CD14-positive monocyte (primary cell): ENCODE results near the gene BTN2A1. TPM values are rescaled to one million over a fixed set of nuclear protein-coding genes. Genes with fewer than 3 reads are reported as not detected.

Source experiments
- DNase-seq, 3 donors: peaks; one replicate each; pipeline ENCODE4 v3.0.0-alpha.2; 2011 to 2022
- H2AFZ ChIP-seq: 2 replicates; pipeline ENCODE4 v1.6.0; 2012; ENCODE audit warnings: mild to moderate bottlenecking, low read depth, low read length, inconsistent platforms; ENCODE audit not compliant: insufficient read depth, poor library complexity, severe bottlenecking
- H3K27ac ChIP-seq, 2 donors: 1 replicate in 1 of 2; 2 replicates in 1 of 2; pipeline ENCODE4 v1.5.1; 2012 to 2013; ENCODE audit warnings: low read length in 2 of 2, control low read depth in 1 of 2, inconsistent platforms in 1 of 2, low read depth in 1 of 2, mild to moderate bottlenecking in 1 of 2
- H3K27me3 ChIP-seq, 2 donors: one replicate each; pipeline versions ENCODE4 v1.6.0 to v1.6.1; 2011 to 2013; ENCODE audit warnings: low read length in 2 of 2; ENCODE audit not compliant: control insufficient read depth in 2 of 2, insufficient read depth in 2 of 2
- H3K36me3 ChIP-seq, 2 donors: replicated peaks in 1 of 2; 1 replicate in 1 of 2; 2 replicates in 1 of 2; pipeline versions ENCODE4 v1.5.1 to v1.6.1; 2012 to 2013; ENCODE audit warnings: low read length in 2 of 2, control low read depth in 1 of 2, inconsistent platforms in 1 of 2, mild to moderate bottlenecking in 1 of 2; ENCODE audit not compliant: insufficient read depth in 2 of 2, control insufficient read depth in 1 of 2
- H3K4me1 ChIP-seq, 2 donors: 1 replicate in 1 of 2; 2 replicates in 1 of 2; pipeline versions ENCODE4 v1.5.1 to v1.6.1; 2012 to 2013; ENCODE audit warnings: low read length in 2 of 2, control low read depth in 1 of 2, inconsistent platforms in 1 of 2, mild to moderate bottlenecking in 1 of 2, moderate library complexity in 1 of 2; ENCODE audit not compliant: insufficient read depth in 2 of 2, control insufficient read depth in 1 of 2
- H3K4me2 ChIP-seq: replicated peaks from 2 replicates; pipeline ENCODE3; 2012; ENCODE audit warnings: low read length, moderate library complexity, mild to moderate bottlenecking; ENCODE audit not compliant: poor library complexity, severe bottlenecking; ENCODE audit errors: extremely low read depth
- H3K4me3 ChIP-seq, 3 experiments: fragments of 200-600 bp in 1 of 3; sonication (generic) in 1 of 3; replicated peaks in 1 of 3; 1 replicate in 2 of 3; 2 replicates in 1 of 3; pipeline ENCODE4 v1.5.1; 2011 to 2013; ENCODE audit warnings: low read length in 3 of 3, mild to moderate bottlenecking in 3 of 3, control low read depth in 2 of 3, low read depth in 2 of 3, inconsistent platforms in 1 of 3, moderate library complexity in 1 of 3
- H3K79me2 ChIP-seq: 2 replicates; pipeline ENCODE4 v1.6.0; 2012; ENCODE audit warnings: mild to moderate bottlenecking, control low read depth, inconsistent platforms, low read length, moderate library complexity; ENCODE audit not compliant: insufficient read depth
- H3K9ac ChIP-seq: 2 replicates; pipeline ENCODE4 v1.6.0; 2017; ENCODE audit warnings: low read length, mild to moderate bottlenecking; ENCODE audit not compliant: insufficient read depth, poor library complexity, severe bottlenecking
- H3K9me3 ChIP-seq, 2 donors: replicated peaks in 1 of 2; 1 replicate in 1 of 2; 2 replicates in 1 of 2; pipeline versions ENCODE4 v1.5.1 to v1.6.1; 2012 to 2013; ENCODE audit warnings: low read length in 2 of 2, control low read depth in 1 of 2; ENCODE audit not compliant: control insufficient read depth in 1 of 2, insufficient read depth in 1 of 2
- H4K20me1 ChIP-seq: 2 replicates; pipeline ENCODE4 v1.6.0; 2012; ENCODE audit warnings: mild to moderate bottlenecking, low read length, control low read depth, moderate library complexity; ENCODE audit not compliant: insufficient read depth
- H3K27ac Mint-ChIP-seq, 7 donors: one replicate each; pipeline ENCODE4 v1.8.0; 2020; ENCODE audit warnings: mild to moderate bottlenecking in 7 of 7, mixed read lengths in 7 of 7, moderate library complexity in 6 of 7, inconsistent platforms in 2 of 7
- H3K27me3 Mint-ChIP-seq, 3 donors: one replicate each; pipeline ENCODE4 v1.8.0; 2021 to 2022; ENCODE audit warnings: low read depth in 3 of 3, mild to moderate bottlenecking in 3 of 3, mixed read lengths in 3 of 3, moderate library complexity in 3 of 3, inconsistent platforms in 1 of 3
- H3K36me3 Mint-ChIP-seq, 2 donors: one replicate each; pipeline ENCODE4 v1.8.0; 2020; ENCODE audit warnings: mixed read lengths in 2 of 2, inconsistent platforms in 1 of 2, mild to moderate bottlenecking in 1 of 2
- H3K4me1 Mint-ChIP-seq: one replicate; pipeline ENCODE4 v1.8.0; 2020; ENCODE audit warnings: mild to moderate bottlenecking, mixed read lengths
- H3K4me3 Mint-ChIP-seq, 2 donors: one replicate each; pipeline ENCODE4 v1.8.0; 2020; ENCODE audit warnings: mild to moderate bottlenecking in 2 of 2, mixed read lengths in 2 of 2, moderate library complexity in 1 of 2
- H3K9me3 Mint-ChIP-seq, 7 donors: one replicate each; pipeline ENCODE4 v1.8.0; 2020 to 2022; ENCODE audit warnings: mixed read lengths in 7 of 7, mild to moderate bottlenecking in 6 of 7, moderate library complexity in 6 of 7, inconsistent platforms in 2 of 7
- CTCF ChIP-seq: fragments of 200-600 bp; IDR thresholded peaks from one replicate; pipeline ENCODE4 v1.8.0; 2022; ENCODE audit warnings: antibody characterized with exemption, mild to moderate bottlenecking
- WGBS: methylation state at CpG from one replicate; pipeline ENCODE4 v1.1.5; 2013; ENCODE audit warnings: missing lambda C conversion rate; ENCODE audit not compliant: insufficient coverage; 5-methylcytosine and 5-hydroxymethylcytosine counted together
- intact Hi-C, 2 donors: fragments of 100-400 bp; cut with micrococcal nuclease; formaldehyde crosslinking; loops; one replicate each; pipeline versions ENCODE4 v1.15.0 to v1.15.1; 2023
- polyA plus RNA-seq, 3 donors: library from polyadenylated mRNA; depleted of rRNA in 1 of 3; unstranded in 2 of 3; stranded (reverse) in 1 of 3; fragments of 300-500 nt in 2 of 3; fragments of >200 nt in 1 of 3; fragmentation: Illumina TruSeq in 2 of 3; gene quantifications; 1 replicate in 2 of 3; 2 replicates in 1 of 3; pipeline ENCODE4 v1.2.3, GENCODE V29; 2012 to 2021

BTN2A1 gene
- polyA plus RNA-seq, 3 donors: 4.3 to 66.4 (median 10.8) TPM

GRCh38 chr6:26472549-26473290 is 15.0 kb downstream of the BTN2A1 start:
- peaks cover 58% of the 10 kb centered on the region for H3K4me1 Mint-ChIP-seq
- peaks cover 4 to 10% (median 6%) of the 10 kb centered on the region in 7 donors for H3K9me3 Mint-ChIP-seq
- H3K27ac Mint-ChIP-seq: peak overlapping the region; percentile 97 to 100 (median 99)
- H3K27me3 Mint-ChIP-seq: no peaks in the 10 kb centered on the region
- peak overlapping the region; percentile 75 for H2AFZ ChIP-seq
- no peak for TF ChIP-seq CTCF
- H3K4me2 ChIP-seq: peak overlapping the region; percentile 76
- H3K9me3 ChIP-seq: peaks cover 0 to 3% of the 10 kb centered on the region in 2 donors
- WGBS: 100% methylated on average over 2 of the region's 4 CpGs
- peak overlapping the region; percentile 68 to 87 for H3K27ac ChIP-seq
- peak; percentile 44 to 54 (median 46) for DNase-seq
- peaks cover 17% of the 10 kb centered on the region for H3K79me2 ChIP-seq
- peak overlapping the region in 2 of 3 experiments; percentile 74 to 98 for H3K4me3 ChIP-seq
- peak overlapping the region; percentile 65 to 85 for H3K4me3 Mint-ChIP-seq
- intact Hi-C loops: no loop called here
- no peaks in the 10 kb centered on the region for H4K20me1 ChIP-seq
- H3K4me1 ChIP-seq: peaks cover 53 to 56% of the 10 kb centered on the region in 2 donors
- no peaks in the 10 kb centered on the region for H3K27me3 ChIP-seq
- H3K9ac ChIP-seq: peak overlapping the region; percentile 58
- H3K36me3 ChIP-seq: peaks cover 16 to 23% of the 10 kb centered on the region in 2 donors
- peaks cover 23 to 25% of the 10 kb centered on the region in 2 donors for H3K36me3 Mint-ChIP-seq

- Histone ChIP-seq H3K4me1 (peaks cover 59 to 63% of the 10 kb centered on the region in 2 donors), H3K9ac (peak overlapping the region; percentile 58), H3K4me3 (peak overlapping the region; percentile 47 to 98 (median 74)), H3K79me2 (peaks cover 17% of the 10 kb centered on the region), H4K20me1 (no peaks in the 10 kb centered on the region), H3K36me3 (peaks cover 9 to 16% of the 10 kb centered on the region in 2 donors), H3K27me3 (no peaks in the 10 kb centered on the region), H3K4me2 (peak overlapping the region; percentile 76), H2AFZ (peak overlapping the region; percentile 75), H3K9me3 (peaks cover 0 to 3% of the 10 kb centered on the region in 2 donors), H3K27ac (peak overlapping the region; percentile 73 to 87)
- Mint-ChIP-seq H3K27me3 (no peaks in the 10 kb centered on the region), H3K4me1 (peaks cover 61% of the 10 kb centered on the region), H3K9me3 (peaks cover 4 to 10% (median 6%) of the 10 kb centered on the region in 7 donors), H3K27ac (peak overlapping the region; percentile 97 to 100 (median 99)), H3K36me3 (peaks cover 16 to 18% of the 10 kb centered on the region in 2 donors), H3K4me3 (peak overlapping the region; percentile 85 to 94)
- intact Hi-C loops: no loop called here
- DNase-seq: no peak
- no CpG with 5 or more reads among the region's 1 CpG for WGBS
- TF ChIP-seq CTCF: no peak
These were observed 15.6 kb downstream of the BTN2A1 start for GRCh38 chr6:26473429-26473757.
